Raji (cell line): Measurements from ENCODE around the gene SUPT3H.

Experiments used
- POLR2A ChIP-seq: IDR thresholded peaks from 2 replicates; pipeline ENCODE4 v1.6.1; 2011; ENCODE audit warnings: low read depth, low read length, control low read depth; ENCODE audit not compliant: insufficient read depth

Gene SUPT3H

GRCh38 chr6:45254253-45254652, 123.5 kb downstream of the SUPT3H start:
- no peak for TF ChIP-seq POLR2A

- TF ChIP-seq POLR2A = no peak
These were observed 124.3 kb downstream of the SUPT3H start for GRCh38 chr6:45253453-45253852.

- no peak for TF ChIP-seq POLR2A
These were observed 146.1 kb downstream of the SUPT3H start for GRCh38 chr6:45231660-45232059.

- TF ChIP-seq POLR2A = no peak
These were observed 148.3 kb downstream of the SUPT3H start for GRCh38 chr6:45229416-45229815.

GRCh38 chr6:45226081-45226480, 151.7 kb downstream of the SUPT3H start:
- TF ChIP-seq POLR2A = no peak

GRCh38 chr6:45222380-45222779, 155.4 kb downstream of the SUPT3H start:
- no peak for TF ChIP-seq POLR2A

GRCh38 chr6:45215759-45216158, 162.0 kb downstream of the SUPT3H start:
- TF ChIP-seq POLR2A = no peak

- no peak for TF ChIP-seq POLR2A
These were observed 164.8 kb downstream of the SUPT3H start for GRCh38 chr6:45212976-45213375.

- no peak for TF ChIP-seq POLR2A
These were observed 168.0 kb downstream of the SUPT3H start for GRCh38 chr6:45209762-45210161.

GRCh38 chr6:45206793-45207492, 170.8 kb downstream of the SUPT3H start:
- TF ChIP-seq POLR2A = no peak

GRCh38 chr6:45201484-45201883, 176.2 kb downstream of the SUPT3H start:
- TF ChIP-seq POLR2A = no peak

- TF ChIP-seq POLR2A = no peak
These were observed 177.2 kb downstream of the SUPT3H start for GRCh38 chr6:45200510-45200909.

GRCh38 chr6:45199554-45199953, 178.2 kb downstream of the SUPT3H start:
- no peak for TF ChIP-seq POLR2A

- no peak for TF ChIP-seq POLR2A
These were observed 181.6 kb downstream of the SUPT3H start for GRCh38 chr6:45196121-45196520.

- TF ChIP-seq POLR2A = no peak
These were observed 182.6 kb downstream of the SUPT3H start for GRCh38 chr6:45195137-45195536.

GRCh38 chr6:45192556-45192955, 185.2 kb downstream of the SUPT3H start:
- no peak for TF ChIP-seq POLR2A

- no peak for TF ChIP-seq POLR2A
These were observed 186.3 kb downstream of the SUPT3H start for GRCh38 chr6:45191414-45191813.

GRCh38 chr6:45187836-45188235, 189.9 kb downstream of the SUPT3H start:
- TF ChIP-seq POLR2A = no peak
